GM19240 (cell line): ENCODE results near the gene GOT1.

Experiments
- DNase-seq: peaks from one replicate; pipeline ENCODE4 v3.0.0; 2011; ENCODE audit warnings: low spot score; ENCODE audit not compliant: insufficient read length

The GOT1 gene

DNA sequence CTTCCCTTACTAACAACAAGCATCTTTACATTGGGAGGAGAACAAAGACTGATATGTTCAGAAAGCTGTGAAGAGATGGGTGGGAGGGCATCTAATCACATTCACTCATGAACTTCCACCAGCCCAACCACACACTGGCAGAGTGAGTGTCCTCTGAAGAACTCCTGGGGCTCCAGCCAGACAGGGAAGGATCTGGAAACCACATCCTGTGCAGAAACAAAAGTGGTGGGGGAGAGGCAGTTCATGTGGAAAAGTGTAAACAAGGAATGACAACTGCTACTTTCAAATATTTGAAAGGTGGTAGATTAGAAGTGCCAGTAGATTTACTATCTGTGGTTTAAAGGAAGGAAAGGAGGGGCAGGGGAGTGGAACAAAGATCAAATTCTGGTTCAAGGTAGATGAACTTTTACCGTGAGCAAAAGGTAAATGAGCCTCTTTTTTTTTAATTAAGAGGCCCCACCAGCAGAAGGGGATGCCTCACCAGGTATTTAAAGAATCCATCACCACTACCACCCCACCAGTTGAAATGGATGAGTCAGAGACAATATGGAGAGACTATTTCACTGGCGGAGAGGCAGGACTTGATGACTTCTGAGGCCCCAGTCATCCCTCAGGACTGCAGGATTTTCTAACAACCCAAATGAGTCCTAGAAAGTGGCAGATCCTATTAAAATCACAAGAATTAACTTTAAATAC, 34.5 kb downstream of the GOT1 start:
- DNase-seq: no peak

DNA sequence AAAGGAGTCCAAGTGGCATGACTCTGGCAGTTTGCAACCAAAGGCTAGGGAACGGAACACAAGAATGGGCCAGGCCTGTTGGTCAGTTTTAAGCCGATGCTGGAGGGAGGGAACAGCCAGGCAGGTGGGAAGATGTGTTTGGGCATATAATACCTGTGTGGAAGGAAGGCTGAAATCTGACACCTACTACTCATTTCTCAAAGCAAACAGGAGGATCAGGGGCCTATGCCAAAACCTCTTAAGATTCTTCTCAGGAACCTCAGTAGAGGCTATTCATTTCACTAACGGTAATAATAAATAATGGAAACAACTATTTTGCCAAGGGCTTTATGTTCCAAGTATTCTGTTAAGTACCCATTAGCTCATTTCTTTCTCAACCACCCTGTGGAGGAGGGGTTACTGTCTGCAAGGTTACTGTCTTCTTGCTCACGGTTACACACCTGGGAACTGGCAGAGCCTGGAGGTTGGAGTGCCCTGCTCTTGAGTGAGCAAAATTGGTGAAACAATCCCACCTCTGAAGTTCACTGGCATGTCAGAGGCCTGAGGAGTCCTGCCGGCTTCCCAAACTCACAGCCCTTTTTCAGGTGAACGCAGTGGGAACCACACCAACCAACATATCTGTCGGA, 35.5 kb downstream of the GOT1 start:
- DNase-seq: no peak

DNA sequence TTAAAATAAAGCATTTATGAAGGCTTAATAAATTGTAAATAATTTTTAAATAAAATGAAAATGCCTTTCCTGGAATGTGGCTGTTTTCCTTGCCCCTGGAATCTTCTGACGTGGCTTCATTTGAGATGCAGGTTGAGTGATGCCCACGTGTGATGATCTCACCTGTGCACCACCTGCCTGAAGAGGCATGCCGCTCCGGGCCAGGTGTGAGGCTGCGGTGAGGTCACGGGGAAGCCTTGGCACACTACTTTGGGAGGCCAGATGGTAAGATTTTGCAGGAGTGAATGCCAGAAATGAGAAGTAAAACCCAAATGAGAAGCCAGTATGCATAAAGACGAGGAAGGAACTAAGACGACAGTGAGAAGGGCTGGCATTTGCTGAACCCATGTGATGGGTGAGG, 36.2 kb downstream of the GOT1 start:
- no peak for DNase-seq

DNA sequence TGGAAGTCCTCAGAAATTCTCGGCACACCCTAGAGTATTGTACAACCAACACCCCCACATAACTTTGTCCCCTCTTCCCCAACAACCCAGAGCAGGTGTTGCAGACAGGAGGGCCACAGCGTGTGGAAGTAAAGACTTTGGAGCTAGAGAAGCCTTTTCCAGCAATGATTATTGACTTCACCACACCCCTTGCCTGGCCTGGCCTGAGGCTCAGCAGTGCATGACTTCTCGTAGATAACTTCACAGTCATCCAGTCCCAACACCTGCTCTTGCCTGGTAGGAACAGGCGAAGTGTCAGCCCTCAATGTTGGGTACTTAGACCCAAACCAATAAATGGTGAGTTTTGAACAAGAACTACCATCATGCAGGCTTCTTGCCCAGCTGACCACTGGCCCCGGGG, 36.7 kb downstream of the GOT1 start:
- no peak for DNase-seq

DNA sequence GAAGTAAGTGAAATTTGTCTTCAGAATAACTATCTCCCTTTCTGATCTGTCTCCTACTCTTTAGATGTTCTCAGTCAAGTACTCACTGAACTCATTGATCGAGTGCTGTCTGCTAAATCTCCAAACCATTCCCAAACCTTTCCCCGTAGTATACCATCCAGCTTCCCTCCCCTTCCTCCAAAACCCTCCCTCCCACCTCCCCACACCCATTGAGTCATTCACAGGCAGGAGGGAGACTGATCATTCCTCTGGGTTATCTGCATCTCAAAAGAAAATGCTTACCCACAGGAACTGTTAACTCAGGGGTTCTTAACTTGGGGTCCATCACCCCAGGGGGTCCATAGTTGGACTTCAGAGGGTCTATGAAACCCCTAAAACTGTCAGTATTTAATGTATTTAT, 37.4 kb downstream of the GOT1 start:
- no peak for DNase-seq

DNA sequence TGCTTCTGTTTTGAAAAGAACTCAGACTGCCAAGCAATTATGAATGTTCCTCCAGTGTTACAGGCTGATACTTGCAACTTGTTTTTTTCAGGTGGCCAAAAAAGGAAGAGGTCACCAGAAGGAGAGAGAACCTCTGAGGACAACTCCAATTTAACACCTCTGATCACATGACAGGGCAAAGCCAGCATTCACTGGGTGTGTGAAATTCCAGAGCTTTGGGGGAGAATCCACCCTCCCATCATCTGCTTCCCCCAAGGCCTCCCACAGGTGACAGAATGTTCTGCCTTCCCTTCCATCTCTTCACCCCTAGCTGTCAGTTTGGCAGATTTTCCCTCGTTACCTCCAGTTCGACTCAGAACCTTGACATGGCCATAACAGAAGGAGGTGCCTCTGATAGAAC, 39.1 kb downstream of the GOT1 start:
- no peak for DNase-seq

DNA sequence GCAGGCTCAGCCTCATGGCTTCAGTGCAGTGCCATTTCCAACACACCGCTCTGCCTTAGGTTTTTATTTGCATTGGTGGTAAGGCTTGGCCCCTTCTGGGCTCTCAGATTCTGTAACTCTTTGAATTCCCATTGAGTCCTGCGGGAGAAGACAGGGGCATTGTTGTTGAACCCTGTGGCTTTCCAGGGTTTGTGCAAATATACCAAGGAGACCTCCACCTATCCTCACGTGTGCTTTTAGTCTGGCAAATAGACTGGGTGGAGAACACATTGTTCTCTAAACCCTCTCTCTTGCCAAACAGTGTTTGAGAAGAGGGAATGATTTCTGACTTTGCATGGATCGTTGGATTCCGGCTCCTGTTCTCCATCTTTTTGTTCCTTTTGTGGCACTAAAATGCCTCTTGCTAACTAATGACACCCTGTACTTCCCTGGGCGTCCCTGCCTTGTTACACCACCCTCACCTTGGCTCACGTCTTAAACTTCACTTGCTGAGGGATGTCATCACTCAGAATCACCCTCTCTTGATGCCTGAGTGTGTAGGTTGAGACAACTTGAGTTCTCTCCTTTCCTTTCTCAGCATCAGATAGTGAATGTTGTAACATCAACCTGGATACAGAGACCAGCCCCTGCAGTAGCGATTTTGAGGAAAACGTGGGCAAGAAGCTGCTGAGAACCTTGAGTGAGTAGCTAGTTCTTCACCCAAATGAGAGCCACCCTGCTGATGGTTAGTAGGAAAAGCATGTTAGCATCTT, 40.5 kb downstream of the GOT1 start:
- no peak for DNase-seq

DNA sequence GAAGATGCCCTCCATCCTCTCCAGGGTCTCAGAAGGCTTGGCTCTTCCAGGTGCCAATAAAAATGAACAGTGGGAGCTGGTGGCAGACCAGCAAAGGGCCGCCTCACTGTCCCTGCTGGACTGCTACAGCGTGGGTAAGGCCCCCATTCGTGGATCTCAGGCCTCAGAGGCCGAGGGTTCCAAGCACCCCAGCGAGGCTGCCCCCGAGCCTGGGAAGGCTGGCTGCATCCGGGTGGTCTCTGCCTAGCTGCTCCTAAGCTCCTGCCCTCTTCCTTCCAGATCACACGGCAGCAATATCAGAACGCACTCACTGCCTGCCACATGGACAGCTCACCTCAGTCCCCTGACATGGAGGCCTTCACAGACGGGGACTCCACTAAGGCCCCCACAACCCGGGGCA, 42.9 kb downstream of the GOT1 start:
- no peak for DNase-seq

DNA sequence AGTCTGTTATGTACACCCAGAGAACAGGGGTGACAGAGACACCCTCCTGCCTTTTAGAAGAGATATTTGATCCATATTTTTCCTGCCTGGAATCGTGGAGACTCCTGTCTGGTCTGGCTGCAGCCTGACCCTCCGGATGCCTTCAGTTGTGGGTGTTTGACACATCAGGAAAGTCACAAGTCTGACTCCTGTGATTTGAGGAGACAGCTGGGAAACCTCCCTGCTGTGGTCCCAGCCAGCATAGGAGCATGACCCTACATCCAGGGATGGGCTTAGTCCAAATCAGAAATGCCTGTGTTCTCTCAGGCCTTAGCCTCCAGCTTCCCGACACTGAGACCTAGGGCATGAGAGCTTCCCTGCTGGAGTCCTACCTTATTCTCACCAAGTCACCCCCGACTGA, 43.4 kb downstream of the GOT1 start:
- no peak for DNase-seq

DNA sequence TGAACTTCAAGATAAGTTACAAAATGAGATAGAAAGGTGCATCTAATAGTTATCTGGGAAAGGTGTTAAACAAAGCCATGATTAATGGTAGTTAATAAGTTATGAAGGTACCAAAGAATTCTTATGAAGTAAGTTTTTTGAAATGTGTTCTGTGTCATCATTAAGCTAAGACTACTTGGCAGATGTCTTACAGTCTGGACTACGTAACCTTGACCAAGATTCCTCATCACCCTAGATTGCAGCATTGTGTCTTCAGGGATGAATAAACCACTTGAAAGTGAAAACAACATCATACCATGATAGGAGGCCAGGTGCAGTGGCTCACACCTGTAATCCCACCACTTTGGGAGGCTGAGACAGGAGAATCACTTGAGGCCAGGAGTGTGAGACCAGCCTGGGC, 48.2 kb downstream of the GOT1 start:
- DNase-seq: no peak

DNA sequence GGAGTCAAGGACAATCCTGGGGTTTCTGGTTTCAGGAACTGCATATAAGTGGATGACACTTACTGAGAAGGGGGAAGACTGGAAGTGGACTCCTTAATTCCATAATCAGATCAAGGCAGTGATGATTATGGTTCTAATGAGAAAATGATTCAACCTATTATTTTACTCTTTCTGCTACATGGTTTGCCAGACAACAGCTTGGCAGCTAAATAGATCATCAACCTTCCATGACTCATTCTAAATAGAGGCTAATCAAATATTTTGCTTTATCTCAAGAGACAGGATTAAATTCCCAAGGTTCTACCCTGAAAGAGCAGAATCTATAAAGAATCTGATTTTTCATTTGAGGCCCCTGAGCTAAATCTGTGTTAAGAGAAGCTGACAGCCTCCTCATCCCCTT, 55.0 kb downstream of the GOT1 start:
- no peak for DNase-seq

DNA sequence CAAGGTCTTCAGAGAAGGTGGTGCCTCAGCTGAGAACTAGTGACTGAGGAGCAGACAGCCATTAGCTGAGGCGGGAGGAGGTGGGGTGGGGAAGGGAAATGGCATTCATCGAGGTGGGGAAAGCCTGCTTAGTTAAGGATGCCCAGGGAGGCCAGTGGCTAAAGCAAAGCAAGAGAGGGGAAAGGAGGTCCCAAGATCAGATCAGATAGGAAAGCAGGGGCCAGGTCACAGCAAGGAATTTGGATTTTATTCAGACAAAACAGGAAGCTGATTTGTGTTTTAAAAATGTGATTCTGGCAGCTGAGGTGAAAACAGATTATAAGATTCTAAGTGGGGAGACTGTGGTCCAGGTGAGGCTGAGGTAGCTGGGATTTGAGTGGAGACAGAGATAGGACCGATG, 55.5 kb downstream of the GOT1 start:
- no peak for DNase-seq

DNA sequence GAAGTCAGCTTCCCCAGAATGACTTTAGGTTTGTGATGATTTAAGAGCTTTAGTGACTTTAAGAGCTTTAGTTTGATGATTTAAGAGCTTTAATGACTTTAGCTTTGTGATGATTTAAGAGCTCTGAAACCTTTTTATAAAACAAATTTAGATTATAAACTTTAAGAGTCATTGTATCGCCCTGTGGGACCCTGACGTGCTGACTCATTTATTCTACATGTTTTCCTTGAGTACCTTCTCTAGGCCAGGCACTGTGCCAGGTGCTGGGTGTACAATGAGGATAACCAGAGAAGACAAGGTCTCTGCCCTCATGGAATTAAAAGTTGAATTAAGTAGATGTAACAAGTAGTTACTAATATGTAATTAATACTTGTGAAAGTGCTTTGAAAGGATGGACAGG, 55.9 kb downstream of the GOT1 start:
- DNase-seq: no peak

DNA sequence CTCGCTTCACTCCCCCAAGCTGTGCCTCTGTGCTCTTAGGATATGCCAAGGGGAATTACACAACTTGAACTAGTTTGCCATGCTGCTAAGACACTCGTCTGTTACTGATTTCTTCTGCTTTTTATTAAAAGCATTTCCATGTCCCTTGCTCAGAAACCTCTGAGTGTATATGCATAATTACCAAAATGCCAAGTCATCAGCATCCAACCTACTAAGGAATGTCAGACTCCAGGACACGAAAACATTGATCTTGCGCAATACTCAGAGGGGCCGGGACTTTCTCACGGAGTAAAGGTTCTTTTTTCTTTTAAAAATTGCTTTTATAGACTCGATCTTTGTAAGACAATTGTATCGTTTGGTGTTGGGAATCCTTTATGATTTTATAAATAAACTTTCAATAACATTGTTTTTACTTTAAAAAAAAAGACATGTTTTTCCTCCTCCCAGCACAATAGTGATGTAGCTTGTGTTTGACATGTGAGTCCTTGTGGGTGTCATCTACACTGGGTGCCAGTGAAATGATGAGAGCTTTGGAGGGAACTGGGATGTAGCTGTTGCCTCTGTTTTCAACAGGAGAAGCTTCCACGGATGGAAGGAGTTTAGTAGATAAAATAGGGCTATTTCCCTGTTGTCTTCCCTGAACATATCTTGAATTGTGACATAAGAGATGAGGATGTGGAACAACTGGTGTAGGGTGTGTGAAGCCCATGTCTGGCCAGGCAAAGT, 57.7 kb downstream of the GOT1 start:
- no peak for DNase-seq

DNA sequence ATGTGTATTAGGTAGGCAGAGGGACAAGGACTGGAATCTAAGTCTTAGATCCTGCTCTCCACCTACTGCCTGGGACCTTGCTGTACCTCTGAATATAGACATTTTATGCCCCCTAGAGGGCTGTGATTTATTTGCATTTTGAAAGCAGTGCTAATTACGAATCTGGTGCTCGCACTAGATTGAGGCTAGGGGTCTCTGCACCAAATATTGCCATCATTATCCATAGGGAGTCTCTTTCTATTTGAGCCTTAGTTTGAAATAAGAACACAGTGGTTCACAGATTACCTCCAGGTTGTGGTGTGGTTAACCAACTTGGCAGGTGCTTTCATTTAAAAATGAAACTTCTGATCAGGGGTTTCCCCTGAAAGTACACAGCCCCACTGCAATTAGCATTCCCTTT, 59.4 kb downstream of the GOT1 start:
- DNase-seq: peak; percentile 34

DNA sequence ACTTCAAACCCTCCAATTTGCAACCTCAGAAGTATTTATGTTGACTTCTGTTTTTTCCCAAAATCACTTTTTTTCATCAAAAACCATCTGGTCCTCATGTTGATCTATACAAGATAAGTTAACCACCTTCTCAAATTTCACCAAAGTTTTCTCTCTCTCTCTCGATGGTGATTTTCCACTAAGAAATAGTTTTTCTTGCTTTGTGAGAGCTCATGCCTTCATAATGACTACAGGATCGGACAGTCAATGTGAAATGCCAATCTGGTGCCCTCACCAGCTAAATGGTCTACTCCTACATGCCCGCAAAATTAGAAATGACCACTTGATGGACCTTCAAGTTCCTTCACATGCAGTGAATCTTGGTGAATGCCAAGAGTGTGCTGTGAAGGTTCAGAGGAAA, 60.9 kb downstream of the GOT1 start:
- no peak for DNase-seq

DNA sequence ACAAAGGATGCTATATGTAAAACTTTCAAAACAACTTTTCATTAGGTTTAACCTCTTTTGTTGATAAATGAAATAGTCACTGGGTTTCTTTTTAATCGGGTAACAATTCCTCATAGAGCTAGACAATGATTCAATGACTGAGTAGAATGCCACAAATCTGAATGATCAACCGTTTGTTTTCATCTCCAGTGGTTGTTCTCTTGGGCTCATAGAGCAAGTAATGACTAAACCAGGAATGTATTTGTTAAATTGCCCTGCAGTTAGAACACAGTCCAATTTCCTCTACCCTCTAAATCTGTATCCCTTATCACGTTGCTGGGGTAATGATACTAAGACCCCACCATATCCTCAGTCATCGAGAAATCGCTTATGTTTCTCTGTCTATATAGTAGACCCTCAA, 61.3 kb downstream of the GOT1 start:
- no peak for DNase-seq

DNA sequence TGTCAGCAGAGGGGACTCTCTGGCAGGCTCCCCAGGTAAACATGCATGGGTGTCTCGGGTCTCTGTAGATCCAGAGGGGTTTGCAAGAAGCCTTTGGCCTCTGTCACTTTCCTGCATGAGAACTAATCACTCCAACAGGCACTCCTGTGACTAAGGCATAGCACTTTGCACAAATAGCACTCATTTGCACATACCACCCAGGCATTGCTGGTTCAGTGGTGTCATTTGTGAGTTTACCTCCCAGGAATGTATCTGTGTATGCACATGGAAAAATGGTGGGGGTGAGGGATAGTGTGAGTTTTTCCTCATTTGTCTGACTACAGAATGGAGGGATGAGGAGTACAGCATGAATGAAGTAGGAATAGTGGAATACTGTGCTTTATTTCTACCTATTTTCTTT, 61.8 kb downstream of the GOT1 start:
- DNase-seq: no peak

DNA sequence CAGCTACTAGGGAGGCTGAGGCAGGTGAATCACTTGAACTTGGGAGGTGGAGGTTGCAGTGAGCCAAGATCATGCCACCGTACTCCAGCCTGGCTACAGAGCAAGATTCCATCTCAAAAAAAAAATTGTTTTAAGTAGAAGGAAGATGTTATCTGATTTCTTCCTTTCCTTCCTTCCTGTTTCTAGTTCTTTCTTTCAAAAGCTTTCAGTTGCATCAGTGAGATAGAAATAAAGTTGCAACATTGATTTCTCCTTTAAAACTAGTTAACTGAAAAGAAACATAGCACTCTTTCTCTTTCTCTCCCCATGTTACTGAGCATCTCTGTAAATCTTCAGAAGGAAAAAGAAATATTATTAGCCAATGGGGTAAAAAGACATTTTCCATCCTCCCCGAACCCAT, 63.8 kb downstream of the GOT1 start:
- DNase-seq: no peak

DNA sequence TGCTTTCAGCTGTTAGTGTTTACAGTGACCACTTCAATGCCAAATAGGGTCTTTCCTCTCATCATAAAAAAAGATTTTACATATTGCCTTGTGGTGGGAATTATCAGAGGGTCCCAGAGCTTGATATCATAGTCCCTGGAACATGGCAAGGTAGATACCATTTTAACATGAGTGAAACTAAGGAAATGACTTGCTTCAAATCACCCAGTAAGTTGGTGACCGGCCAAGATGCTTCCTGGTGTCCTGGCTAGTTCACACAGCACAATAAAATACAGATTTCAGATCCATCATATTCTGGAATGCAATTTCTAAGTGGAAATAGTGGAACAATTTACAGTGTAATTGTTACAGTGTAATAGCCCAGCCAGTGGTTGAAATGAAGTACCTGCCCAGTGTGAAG, 64.7 kb downstream of the GOT1 start:
- no peak for DNase-seq

DNA sequence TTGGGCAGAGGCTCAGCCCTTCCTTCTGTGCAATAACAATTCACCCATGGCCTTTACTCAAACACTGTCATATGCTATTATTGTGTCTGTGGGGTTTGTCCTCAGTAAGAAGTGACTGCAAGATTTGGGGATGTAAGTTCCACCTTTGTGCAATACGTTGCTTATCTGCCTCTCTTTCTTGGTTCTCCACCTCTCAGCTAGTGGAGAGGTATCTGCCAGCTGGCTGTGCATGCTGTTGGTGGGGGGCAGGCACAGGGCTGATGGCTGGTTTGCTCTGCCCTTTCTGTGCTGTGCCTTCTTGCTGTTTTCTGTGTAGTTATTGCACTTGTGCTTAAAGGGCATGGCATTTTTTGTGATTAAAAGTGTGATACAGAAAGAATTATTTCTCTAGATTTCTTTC, 65.1 kb downstream of the GOT1 start:
- no peak for DNase-seq

DNA sequence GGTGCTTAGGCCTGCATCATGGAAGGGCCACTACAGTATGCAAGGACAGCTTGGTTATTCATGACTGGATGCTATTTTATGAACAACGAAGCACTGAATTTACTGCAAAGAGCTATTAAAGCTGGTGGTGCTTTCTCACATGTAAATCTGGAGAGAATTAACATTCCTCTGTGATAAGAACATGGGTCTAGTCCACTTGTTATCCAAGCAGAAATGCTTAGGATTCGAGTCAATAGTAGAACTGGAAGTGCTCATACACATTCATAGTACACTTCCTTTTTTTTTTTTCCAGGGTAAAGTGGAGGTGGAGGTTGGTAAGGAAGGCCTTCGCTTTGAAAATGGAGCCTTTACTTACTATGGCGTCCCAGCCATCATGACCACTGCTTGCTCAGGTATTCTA, 66.3 kb downstream of the GOT1 start:
- DNase-seq: no peak
